Panc1 (cell line): ENCODE measurements around the gene SMIM24. TPM values are rescaled to one million over a fixed set of nuclear protein-coding genes. Genes with fewer than 3 reads are reported as not detected.

Experiments used
- ATAC-seq: fragments of 200-7000 bp; cut with Tn5 transposase; 2 replicates; pipeline ENCODE4 v1.9.1; 2020; ENCODE audit warnings: mild to moderate bottlenecking, moderate library complexity
- BruUV-seq: library from RNA; stranded (reverse); fragments of 400-500 nt; replicated peaks from 2 replicates; lab custom pipeline; 2021; lab: Mats Ljungman, UMichigan
- CTCF ChIA-PET: fragments of 300-600 bp; sonication (Branson Sonifier 250); formaldehyde crosslinking; loops from one replicate; lab custom pipeline; 2022; ENCODE audit warnings: antibody characterized with exemption; lab: Charles Lee
- POLR2A ChIA-PET: fragments of 300-600 bp; sonication (Branson Sonifier 250); formaldehyde crosslinking; loops from one replicate; lab custom pipeline; 2022; ENCODE audit warnings: antibody characterized with exemption; lab: Charles Lee
- DNase-seq: peaks from one replicate; pipeline ENCODE4 v3.0.0-alpha.2; 2010; ENCODE audit warnings: low read depth, low spot score
- H3K27ac ChIP-seq: 2 replicates; pipeline ENCODE4 v1.5.1; 2011; ENCODE audit warnings: mild to moderate bottlenecking, low read length, inconsistent platforms
- H3K27me3 ChIP-seq: fragments of 200-500 bp; sonication (Bioruptor generic); 2 replicates; pipeline ENCODE4 v1.6.0; 2014; ENCODE audit warnings: low read length, inconsistent platforms; ENCODE audit not compliant: control insufficient read depth, insufficient read depth
- H3K36me3 ChIP-seq: fragments of 200-500 bp; sonication (Bioruptor generic); 2 replicates; pipeline ENCODE4 v1.5.1; 2014; ENCODE audit warnings: inconsistent platforms, mild to moderate bottlenecking, low read length, moderate library complexity; ENCODE audit not compliant: control insufficient read depth, insufficient read depth
- H3K4me1 ChIP-seq: 2 replicates; pipeline ENCODE4 v1.5.1; 2011; ENCODE audit warnings: inconsistent platforms, mild to moderate bottlenecking, low read length, moderate library complexity; ENCODE audit not compliant: control insufficient read depth, insufficient read depth
- H3K4me3 ChIP-seq, 2 experiments: 2 replicates each; pipeline ENCODE4 v1.5.1; 2011 to 2012; ENCODE audit warnings: low read depth in 2 of 2, low read length in 2 of 2, mild to moderate bottlenecking in 2 of 2, inconsistent platforms in 1 of 2, moderate library complexity in 1 of 2
- H3K9me3 ChIP-seq: fragments of 200-500 bp; sonication (Bioruptor generic); 2 replicates; pipeline ENCODE4 v1.5.1; 2014; ENCODE audit warnings: low read depth, mild to moderate bottlenecking, inconsistent platforms, low read length, moderate library complexity; ENCODE audit not compliant: control insufficient read depth, insufficient read depth
- CTCF ChIP-seq: fragments of 450-650 bp; IDR thresholded peaks from 2 replicates; pipeline ENCODE4 v1.5.1; 2017; ENCODE audit warnings: mild to moderate bottlenecking
- POLR2AphosphoS5 ChIP-seq: IDR thresholded peaks from 2 replicates; pipeline ENCODE4 v1.6.1; 2012; ENCODE audit warnings: mild to moderate bottlenecking, low read depth, low read length, moderate library complexity
- REST ChIP-seq, 2 experiments: IDR thresholded peaks; 2 replicates each; pipeline ENCODE4 v1.6.1; 2011 to 2012; ENCODE audit warnings: low read depth in 2 of 2, control low read depth in 1 of 2, low read length in 1 of 2, mild to moderate bottlenecking in 1 of 2, moderate library complexity in 1 of 2; ENCODE audit not compliant: insufficient read depth in 1 of 2
- SIN3A ChIP-seq: IDR thresholded peaks from 2 replicates; pipeline ENCODE4 v1.6.1; 2012; ENCODE audit warnings: low read depth, mild to moderate bottlenecking, low read length, moderate library complexity, borderline replicate concordance; ENCODE audit not compliant: insufficient read depth
- TCF7L2 ChIP-seq: IDR thresholded peaks from 2 replicates; pipeline ENCODE4 v1.6.1; 2011; ENCODE audit warnings: mild to moderate bottlenecking, low read depth, low read length, inconsistent platforms
- in situ Hi-C: cut with HindIII; loops from 2 replicates; pipeline ENCODE4 v1.10.0; 2016; ENCODE audit warnings: low sequenced_read_pairs, low pct_unique_long_range_greater_than_20kb
- intact Hi-C: fragments of 100-400 bp; cut with micrococcal nuclease; formaldehyde crosslinking; loops from one replicate; pipeline ENCODE4 v1.10.0; 2022; ENCODE audit not compliant: unreplicated experiment
- total RNA-seq: library from RNA; stranded (reverse); gene quantifications from one replicate; pipeline ENCODE4 v1.2.1, GENCODE V29; 2021; ENCODE audit not compliant: unreplicated experiment

Gene SMIM24
- total RNA-seq, 1 experiment from 2014 or later, result 0.28 TPM

- no TSS peak for BruUV-seq
- intact Hi-C loops, result no loop called here
- POLR2A ChIA-PET, result no interaction called here
- CTCF ChIA-PET, result interaction anchor here (0.6 kb wide), 1 partner anchor 132 kb away, joined by 5 read pairs; no protein-coding TSS in a partner anchor
- TF ChIP-seq TCF7L2 (no peak), CTCF (no peak), SIN3A (no peak), REST (IDR thresholded peaks at IDR 0.05; ENCODE audit: insufficient read depth in 1 of 2, low read depth in 2 of 2, low read length in 1 of 2) (no peak), POLR2AphosphoS5 (no peak)
- no peak overlapping the region for H3K4me3 ChIP-seq
- no peaks in the 10 kb centered on the region for H3K36me3 ChIP-seq
- peaks cover 25% of the 10 kb centered on the region for H3K4me1 ChIP-seq
- no peak for DNase-seq
- no peaks in the 10 kb centered on the region for H3K27me3 ChIP-seq
- no peak overlapping the region for H3K27ac ChIP-seq
- in situ Hi-C loops, result no loop called here
- H3K9me3 ChIP-seq, result no peaks in the 10 kb centered on the region
- peak; percentile 46 for ATAC-seq
Observed at GRCh38 chr19:3459089-3459881, 21.0 kb downstream of the SMIM24 start.

GRCh38 chr19:3458229-3459088, 21.9 kb downstream of the SMIM24 start:
- BruUV-seq, result no TSS peak
- intact Hi-C loops, result no loop called here
- POLR2A ChIA-PET, result interaction anchor here (0.6 kb wide), 1 partner anchor 15 kb away, joined by 5 read pairs; no protein-coding TSS in a partner anchor

More at GRCh38 chr19:3458229-3459088, 21.9 kb downstream of the SMIM24 start:
- CTCF ChIA-PET, result interaction anchor here (0.6 kb wide), 1 partner anchor 131 kb away, joined by 5 read pairs; no protein-coding TSS in a partner anchor
- no peaks in the 10 kb centered on the region for H3K27me3 ChIP-seq
- H3K36me3 ChIP-seq, result no peaks in the 10 kb centered on the region
- H3K27ac ChIP-seq, result peak overlapping the region; percentile 51; the same call in 1 of the 2 replicates
- peaks cover 25% of the 10 kb centered on the region for H3K4me1 ChIP-seq
- ATAC-seq (peak; percentile 16; the same call in 1 of the 2 replicates), DNase-seq (no peak)
- H3K4me3 ChIP-seq, result no peak overlapping the region
- TF ChIP-seq CTCF, result no peak
- TF ChIP-seq TCF7L2, result no peak
- TF ChIP-seq POLR2AphosphoS5, result no peak
- no peak for TF ChIP-seq REST (IDR thresholded peaks at IDR 0.05; ENCODE audit: insufficient read depth in 1 of 2, low read depth in 2 of 2, low read length in 1 of 2)
- in situ Hi-C loops, result no loop called here
- no peaks in the 10 kb centered on the region for H3K9me3 ChIP-seq
